ENCODE data around the gene FATE1. TPM values are rescaled to one million over a fixed set of nuclear protein-coding genes. Genes with fewer than 3 reads are reported as not detected.

FATE1 gene
- total RNA-seq, 1 donor from 2014 or later: not detected

DNA sequence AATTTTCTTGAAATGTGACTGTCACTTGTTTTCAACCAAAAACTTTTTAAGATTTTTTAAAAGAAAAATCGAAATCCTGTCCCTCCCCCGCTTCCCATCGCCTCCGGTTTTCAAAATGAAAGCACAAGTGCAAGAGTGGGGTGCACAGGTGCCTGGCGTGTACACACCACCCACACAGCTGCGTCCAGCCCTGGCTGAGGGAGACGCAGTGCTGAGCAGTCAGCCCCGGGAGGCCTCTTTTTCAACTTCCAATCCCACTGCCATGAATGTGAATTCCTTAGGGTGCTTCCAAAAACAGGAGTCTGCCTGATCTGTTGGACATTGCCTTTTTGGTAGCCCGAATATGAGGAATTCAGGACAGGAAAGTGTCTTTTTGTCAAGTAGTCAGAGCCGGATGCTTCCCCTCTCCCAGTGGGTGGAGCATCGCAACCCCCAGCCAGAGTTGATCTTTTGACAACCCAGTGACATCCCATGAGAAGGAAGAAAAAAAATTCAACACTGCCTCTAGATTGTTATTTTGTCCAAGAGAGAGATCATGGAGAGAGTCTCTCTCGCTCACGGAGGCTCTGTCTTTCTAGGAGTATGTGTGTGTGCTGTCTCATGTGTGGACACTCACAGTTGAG is 11.7 kb upstream of the FATE1 start:
- no peaks in the 10 kb centered on the region for H3K27me3 Mint-ChIP-seq
- intact Hi-C loops (cut with micrococcal nuclease): no loop called here

DNA sequence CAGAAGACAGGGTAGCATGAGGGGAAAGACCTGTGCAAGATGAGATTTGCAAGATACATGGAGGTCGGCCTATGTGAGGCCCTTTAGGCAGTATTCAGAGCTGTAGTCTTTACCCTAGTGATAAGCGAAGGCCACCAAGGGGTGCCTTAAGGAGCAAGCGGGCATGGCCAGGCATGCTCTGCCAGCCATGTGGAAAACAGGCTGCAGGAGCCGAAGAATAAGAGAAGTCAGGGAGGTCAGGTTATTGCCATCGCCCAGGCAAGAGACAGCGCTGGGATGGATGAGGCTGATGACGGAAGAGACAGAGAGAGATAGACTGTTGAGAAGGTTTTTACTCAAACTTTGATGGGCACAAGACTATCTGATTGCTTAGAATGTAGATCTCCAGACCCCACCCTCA is 7.0 kb upstream of the FATE1 start:
- Mint-ChIP-seq H3K27ac (no peak overlapping the region), H3K9me3 (no peaks in the 10 kb centered on the region), H3K4me3 (no peak overlapping the region), H3K36me3 (ENCODE audit: low read depth) (no peaks in the 10 kb centered on the region), H3K27me3 (no peaks in the 10 kb centered on the region), H3K4me1 (no peaks in the 10 kb centered on the region)
- CTCF ChIA-PET: no interaction called here
- ATAC-seq (ENCODE audit: low read depth) (no peak), DNase-seq (no peak)
- TF ChIP-seq, protein P1, sequence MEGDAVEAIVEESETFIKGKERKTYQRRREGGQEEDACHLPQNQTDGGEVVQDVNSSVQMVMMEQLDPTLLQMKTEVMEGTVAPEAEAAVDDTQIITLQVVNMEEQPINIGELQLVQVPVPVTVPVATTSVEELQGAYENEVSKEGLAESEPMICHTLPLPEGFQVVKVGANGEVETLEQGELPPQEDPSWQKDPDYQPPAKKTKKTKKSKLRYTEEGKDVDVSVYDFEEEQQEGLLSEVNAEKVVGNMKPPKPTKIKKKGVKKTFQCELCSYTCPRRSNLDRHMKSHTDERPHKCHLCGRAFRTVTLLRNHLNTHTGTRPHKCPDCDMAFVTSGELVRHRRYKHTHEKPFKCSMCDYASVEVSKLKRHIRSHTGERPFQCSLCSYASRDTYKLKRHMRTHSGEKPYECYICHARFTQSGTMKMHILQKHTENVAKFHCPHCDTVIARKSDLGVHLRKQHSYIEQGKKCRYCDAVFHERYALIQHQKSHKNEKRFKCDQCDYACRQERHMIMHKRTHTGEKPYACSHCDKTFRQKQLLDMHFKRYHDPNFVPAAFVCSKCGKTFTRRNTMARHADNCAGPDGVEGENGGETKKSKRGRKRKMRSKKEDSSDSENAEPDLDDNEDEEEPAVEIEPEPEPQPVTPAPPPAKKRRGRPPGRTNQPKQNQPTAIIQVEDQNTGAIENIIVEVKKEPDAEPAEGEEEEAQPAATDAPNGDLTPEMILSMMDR (IDR thresholded peaks at IDR 0.05): no peak
- POLR2A ChIA-PET: no interaction called here
- intact Hi-C loops (cut with micrococcal nuclease): no loop called here

More for the DNA sequence above, 11.7 kb upstream of the FATE1 start:
- ATAC-seq (ENCODE audit: low read depth) (no peak), DNase-seq (no peak)
- ChIA-PET CTCF (no interaction called here), POLR2A (no interaction called here)
- Mint-ChIP-seq H3K9me3 (no peaks in the 10 kb centered on the region), H3K36me3 (ENCODE audit: low read depth) (no peaks in the 10 kb centered on the region), H3K4me3 (no peak overlapping the region), H3K27ac (no peak overlapping the region), H3K4me1 (no peaks in the 10 kb centered on the region)
- TF ChIP-seq, protein P1 (IDR thresholded peaks at IDR 0.05): no peak

DNA sequence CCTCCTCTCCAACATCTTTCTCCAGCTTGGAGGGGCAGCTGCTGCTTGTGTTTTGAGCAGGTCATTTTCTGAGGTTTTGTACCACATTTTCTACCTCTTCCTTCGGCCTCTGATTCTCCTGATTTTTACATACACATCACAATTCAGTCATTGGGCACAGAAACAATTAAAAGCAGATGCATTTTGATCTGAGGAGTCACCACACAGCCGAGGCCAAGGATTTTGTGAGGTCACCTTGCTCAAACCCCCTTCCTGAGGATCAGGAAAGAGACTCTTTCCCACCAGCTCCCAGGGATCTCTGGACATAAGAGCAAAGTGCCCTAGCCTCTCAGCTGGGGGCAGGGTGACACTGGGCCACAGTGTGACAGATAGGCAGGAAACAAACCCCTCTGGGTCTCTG is 5.4 kb upstream of the FATE1 start:
- H3K4me1 Mint-ChIP-seq: no peaks in the 10 kb centered on the region
- no peak overlapping the region for H3K27ac Mint-ChIP-seq
- no peaks in the 10 kb centered on the region for H3K9me3 Mint-ChIP-seq
- POLR2A ChIA-PET: no interaction called here
- no peak overlapping the region for H3K4me3 Mint-ChIP-seq
- no peaks in the 10 kb centered on the region for H3K27me3 Mint-ChIP-seq
- TF ChIP-seq, protein P1 (IDR thresholded peaks at IDR 0.05): no peak
- no peaks in the 10 kb centered on the region for H3K36me3 Mint-ChIP-seq (ENCODE audit: low read depth)
- no peak for ATAC-seq (ENCODE audit: low read depth)
- CTCF ChIA-PET: no interaction called here
- intact Hi-C loops (cut with micrococcal nuclease): no loop called here
- no peak for DNase-seq

DNA sequence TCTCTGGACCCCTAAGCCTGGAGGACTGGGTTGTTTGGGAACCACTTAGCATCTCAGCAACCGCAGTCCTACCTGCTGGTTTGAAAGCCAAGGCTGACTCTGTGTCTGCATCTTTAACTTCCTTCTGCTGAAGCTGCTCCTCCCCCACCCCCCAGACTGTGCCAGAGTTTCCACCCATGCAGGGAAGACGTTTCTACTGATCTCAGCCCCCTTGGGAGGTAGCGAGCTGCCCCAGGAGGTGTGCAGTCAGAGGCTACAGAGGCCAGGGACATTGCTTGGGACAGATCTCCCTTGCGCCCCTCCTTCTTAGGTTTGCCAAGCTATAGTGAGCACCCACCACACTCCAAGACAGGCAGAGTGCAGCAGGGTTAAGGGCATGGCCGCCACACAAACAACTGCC is 4.7 kb upstream of the FATE1 start:
- Mint-ChIP-seq H3K27me3 (no peaks in the 10 kb centered on the region), H3K36me3 (ENCODE audit: low read depth) (no peaks in the 10 kb centered on the region), H3K9me3 (no peaks in the 10 kb centered on the region), H3K4me3 (no peak overlapping the region), H3K27ac (no peak overlapping the region), H3K4me1 (no peaks in the 10 kb centered on the region)
- TF ChIP-seq, protein P1 (IDR thresholded peaks at IDR 0.05): no peak
- intact Hi-C loops (cut with micrococcal nuclease): no loop called here
- DNase-seq (no peak), ATAC-seq (ENCODE audit: low read depth) (no peak)
- CTCF ChIA-PET: no interaction called here
- POLR2A ChIA-PET: no interaction called here

- Mint-ChIP-seq H3K9me3 (no peaks in the 10 kb centered on the region), H3K4me3 (no peak overlapping the region), H3K27ac (no peak overlapping the region), H3K27me3 (no peaks in the 10 kb centered on the region), H3K36me3 (ENCODE audit: low read depth) (no peaks in the 10 kb centered on the region), H3K4me1 (no peaks in the 10 kb centered on the region)
- TF ChIP-seq, protein P1 (IDR thresholded peaks at IDR 0.05): no peak
- intact Hi-C loops (cut with micrococcal nuclease): no loop called here
- ATAC-seq (ENCODE audit: low read depth) (no peak), DNase-seq (no peak)
- POLR2A ChIA-PET: no interaction called here
- CTCF ChIA-PET: no interaction called here
These were observed 4.0 kb upstream of the FATE1 start for GRCh38 chrX:151711787-151712186.

Data from activated B cell treated with CpG ODN at 0.5 μM for 24 hours (primary cell).